HG03342 (cell line): ENCODE measurements around the gene CDK5R2.
A peak's percentile ranks its signal among the peaks of the same experiment; 100 is the strongest.
"Not testable (repeated sequence)": the region's sequence is repeated elsewhere in the genome, so short reads cannot be mapped to it uniquely, and the experiment has no call there.

ENCODE experiments used
- ATAC-seq: cut with Tn5 transposase; IDR thresholded peaks from one replicate; pipeline ENCODE4 v1.9.1; 2021; ENCODE audit warnings: mild to moderate bottlenecking, moderate library complexity; ENCODE audit not compliant: unreplicated experiment

Gene CDK5R2

DNA sequence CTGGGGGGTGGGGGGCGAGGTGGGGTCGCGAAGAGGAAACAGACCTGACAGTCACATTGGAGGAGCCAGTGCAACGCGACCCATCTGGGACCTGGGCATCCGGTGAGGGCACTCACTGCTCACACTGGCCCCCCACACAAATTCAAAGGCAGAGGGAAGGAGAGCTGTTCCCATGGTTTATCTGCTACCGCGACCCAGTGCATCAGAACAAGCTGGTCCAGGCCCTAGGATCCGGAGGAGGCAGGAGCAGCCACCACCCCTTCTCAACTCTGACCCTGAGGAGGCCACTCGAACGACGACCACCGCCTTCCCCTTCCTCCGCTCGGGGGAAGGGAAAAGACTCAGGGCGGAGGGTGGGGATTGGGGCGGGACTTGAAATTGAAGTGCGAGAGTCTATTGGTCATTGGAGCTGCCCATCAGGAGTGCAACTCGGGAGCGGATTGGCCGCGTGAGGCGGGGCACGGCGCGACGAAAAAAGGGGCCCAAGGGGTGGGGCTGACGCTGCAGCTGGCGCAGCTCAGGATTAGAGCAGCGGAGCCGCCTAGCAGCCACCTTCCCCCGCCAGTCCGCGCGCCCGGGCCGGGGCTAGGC is at the start of gene CDK5R2:
CDK5R2 (plus strand) TSS at position 526 of the 591 bp plus-strand sequence. CDS start 155 bp downstream, outside the sequence.
- peak; percentile 96 for ATAC-seq

DNA sequence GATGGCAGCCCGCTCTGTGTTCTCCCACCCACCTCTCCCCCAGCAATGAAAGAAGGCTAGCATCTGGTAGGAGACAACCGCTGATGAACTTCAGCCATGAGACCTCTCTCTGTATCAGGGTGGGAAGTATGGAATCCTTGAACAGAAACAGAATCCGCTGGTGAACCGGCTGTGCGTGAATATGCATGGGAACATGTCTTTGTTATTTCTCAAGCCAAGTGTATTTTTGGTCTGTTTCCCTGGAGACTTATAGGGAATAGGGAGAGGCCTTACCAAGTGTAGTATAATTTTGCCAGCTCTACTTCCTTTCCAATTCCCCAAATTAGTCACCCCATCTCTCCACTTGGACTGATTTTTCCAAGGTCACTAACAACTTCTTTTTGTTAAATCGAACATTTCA is 48.7 kb upstream of the CDK5R2 start:
- no peak for ATAC-seq

DNA sequence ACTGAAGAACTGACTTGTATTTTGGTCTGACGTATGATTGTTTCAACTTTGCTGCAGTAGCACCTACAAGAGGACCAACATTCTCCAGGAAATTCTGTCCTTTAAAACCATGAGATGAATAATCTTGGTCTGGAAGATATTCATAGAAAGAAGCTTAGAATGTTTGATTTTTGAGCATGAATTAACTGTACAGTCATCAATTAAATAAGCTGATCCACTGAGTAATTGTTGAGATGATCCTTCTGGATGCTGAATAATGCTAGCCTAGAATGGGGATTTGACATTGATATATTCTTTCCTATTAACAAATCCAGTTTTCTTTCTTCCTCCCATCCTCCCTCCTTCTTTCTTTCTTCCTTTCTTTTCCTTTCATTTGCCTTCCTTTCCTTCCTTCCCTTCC is 39.0 kb upstream of the CDK5R2 start:
- ATAC-seq, result no peak

DNA sequence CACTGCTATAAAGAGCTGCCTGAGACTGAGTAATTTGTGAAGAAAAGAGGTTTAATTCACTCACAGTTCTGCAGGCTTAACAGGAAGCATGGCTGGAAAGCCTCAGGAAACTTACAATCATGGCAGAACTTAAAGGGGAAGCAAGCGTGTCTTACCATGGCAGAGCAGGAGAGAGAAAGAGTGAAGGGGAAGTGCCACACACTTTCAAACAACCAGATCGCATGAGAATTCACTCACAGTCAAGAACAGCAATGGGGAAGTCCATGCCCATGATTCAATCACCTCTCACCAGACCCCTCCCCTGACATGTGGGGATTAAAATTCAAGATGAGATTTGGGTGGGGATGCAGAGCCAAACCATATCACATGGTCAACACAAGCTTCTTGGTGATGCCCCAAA is 34.7 kb upstream of the CDK5R2 start:
- ATAC-seq, result no peak

DNA sequence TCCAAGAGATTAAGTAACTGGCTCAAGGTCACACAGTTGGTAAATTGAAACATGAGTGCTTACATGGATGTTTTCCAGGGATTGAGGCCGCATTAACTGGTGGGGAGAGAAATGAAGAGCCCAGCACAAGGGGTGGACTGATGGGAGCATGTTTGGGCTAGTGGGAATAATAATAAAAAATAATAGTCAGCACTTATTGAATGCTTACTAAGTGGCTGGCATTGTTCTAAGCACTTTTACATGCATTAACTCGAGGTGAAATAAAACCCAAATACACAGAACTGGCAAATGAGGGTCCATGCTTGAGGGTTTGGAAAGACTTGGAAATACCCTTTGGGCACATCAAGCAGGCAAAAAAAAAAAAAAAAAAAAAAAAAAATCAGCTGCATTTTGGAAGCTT is 34.0 kb upstream of the CDK5R2 start:
- no peak for ATAC-seq

DNA sequence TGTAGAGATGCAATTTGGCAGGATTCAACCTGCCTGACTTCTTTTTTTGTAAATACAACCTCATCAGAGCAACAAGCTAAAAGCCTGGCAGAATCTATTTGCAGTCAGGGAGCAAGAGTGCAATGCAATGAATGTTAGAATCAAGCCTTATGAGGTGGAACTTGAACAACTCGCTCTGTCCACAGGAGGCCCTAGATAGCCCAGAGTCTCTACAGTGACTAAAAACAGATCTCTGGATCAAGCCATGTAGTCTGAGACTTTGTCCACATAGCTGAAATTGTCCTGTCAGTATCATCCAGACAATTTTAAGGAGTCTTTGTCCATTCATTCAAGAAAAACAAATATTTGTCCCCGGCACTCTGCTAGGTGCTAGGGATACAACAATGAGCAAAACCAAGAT is 32.0 kb upstream of the CDK5R2 start:
- no peak for ATAC-seq

DNA sequence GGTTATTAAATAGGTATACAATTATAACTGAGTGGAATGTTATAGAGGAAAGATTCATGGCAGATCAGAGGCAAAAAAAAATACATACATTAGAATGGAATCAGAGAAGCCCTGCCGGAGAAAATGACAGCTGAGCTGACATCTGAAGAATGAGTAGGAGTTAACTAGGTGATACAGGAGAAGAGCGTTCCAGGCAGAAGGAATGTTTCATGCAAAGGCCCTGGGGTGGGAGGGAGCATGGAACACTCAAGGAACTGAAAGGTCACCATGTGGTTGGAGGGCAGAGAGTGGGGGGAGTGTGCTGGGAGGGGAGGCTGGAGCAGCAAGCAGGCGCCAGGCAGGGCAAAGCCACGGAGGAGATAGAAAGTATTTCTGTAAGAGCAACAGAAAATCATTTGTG is 31.6 kb upstream of the CDK5R2 start:
- ATAC-seq, result no peak

DNA sequence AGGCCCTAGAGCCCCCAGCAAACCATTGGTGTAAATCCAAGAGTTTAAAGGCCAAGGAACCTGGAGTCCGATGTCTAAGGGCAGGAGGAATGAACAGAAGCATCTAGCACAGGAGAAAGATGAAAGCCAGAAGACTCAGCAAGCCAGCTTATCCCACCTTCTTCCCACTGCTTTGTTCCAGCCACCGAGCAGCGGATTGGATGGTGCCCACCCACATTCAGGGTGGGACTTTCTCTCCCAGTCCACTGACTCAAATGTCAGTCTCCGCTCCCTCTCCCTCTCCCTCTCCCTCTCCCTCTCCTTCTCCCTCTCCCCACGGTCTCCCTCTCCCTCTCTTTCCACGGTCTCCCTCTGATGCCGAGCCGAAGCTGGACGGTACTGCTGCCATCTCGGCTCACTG is 29.0 kb upstream of the CDK5R2 start:
- ATAC-seq, result not testable (repeated sequence)

DNA sequence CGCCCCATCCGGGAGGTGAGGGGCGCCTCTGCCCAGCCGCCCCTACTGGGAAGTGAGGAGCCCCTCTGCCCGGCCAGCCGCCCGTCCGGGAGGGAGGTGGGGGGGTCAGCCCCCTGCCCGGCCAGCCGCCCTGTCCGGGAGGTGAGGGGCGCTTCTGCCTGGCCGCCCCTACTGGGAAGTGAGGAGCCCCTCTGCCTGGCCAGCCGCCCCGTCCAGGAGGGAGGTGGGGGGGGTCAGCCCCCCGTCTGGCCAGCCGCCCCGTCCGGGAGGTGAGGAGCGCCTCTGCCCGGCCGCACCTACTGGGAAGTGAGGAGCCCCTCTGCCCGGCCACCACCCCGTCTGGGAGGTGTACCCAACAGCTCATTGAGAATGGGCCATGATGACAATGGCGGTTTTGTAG is 27.7 kb upstream of the CDK5R2 start:
- ATAC-seq, result not testable (repeated sequence)

DNA sequence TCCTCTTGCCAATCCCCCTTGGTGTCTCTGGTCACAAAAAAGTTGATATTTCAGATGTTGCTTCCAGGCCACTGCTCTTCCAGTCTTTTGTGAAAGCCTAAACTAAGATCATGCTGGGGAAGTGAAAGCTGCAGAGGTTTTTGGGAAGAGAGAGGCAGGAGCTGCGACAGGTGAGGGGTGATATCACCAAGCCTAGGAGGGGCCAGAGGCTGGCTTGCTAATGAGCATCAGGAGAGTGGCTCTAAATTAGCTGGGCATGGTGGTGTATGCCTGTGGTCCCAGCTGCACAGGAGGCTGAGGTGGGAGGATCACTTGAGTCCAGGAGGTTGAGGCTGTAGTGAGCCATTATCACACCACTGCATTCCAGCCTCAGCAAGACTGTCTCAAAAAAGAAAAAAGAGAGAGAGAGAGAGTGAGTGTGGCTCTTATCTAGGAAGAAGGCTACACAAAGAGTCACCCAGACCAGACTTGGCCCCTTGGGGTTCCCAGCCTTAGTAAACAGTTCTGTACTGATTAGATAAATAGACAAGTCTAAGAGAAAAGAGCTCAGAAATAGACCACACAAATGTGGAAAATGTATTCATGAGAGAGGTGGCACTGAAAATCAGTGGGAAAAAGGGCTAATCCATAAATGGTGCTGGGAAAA is 14.6 kb upstream of the CDK5R2 start:
- ATAC-seq, result no peak

DNA sequence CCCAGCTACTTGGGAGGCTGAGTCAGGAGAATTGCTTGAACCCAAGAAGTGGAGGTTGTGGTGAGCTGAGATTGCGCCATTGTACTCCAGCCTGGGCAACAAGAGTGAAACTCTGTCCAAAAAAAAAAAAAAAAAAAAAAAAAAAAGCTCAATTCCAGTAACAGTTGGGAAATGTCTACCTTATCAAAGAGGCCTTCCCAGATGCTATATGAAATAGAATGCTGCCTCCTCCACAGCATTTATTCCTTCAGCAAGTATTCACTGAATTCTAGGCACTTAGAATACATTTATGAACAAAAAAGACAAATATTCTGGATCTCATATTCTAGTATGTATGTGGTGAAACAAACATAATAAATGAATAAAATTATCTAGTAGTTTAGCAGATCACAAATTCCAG is 12.8 kb upstream of the CDK5R2 start:
- ATAC-seq, result no peak

DNA sequence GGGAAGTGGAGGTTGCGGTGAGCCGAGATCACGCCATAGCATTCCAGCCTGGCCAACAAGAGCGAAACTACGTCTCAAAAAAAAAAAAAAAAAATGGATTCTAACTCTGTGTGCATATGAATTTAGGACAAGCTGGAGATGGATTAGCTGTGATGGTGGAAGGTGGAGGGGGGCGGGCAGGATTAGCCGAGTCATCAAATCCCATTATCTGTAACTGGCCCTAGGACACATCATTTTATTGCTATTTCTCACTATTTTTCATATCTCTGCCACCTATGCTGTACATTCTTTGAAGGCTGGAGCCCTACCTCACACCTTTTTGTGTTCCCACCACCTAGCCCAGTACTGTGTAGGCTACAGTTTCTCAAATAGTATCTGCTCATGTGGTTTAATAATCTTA is 7.3 kb upstream of the CDK5R2 start:
- ATAC-seq, result no peak

DNA sequence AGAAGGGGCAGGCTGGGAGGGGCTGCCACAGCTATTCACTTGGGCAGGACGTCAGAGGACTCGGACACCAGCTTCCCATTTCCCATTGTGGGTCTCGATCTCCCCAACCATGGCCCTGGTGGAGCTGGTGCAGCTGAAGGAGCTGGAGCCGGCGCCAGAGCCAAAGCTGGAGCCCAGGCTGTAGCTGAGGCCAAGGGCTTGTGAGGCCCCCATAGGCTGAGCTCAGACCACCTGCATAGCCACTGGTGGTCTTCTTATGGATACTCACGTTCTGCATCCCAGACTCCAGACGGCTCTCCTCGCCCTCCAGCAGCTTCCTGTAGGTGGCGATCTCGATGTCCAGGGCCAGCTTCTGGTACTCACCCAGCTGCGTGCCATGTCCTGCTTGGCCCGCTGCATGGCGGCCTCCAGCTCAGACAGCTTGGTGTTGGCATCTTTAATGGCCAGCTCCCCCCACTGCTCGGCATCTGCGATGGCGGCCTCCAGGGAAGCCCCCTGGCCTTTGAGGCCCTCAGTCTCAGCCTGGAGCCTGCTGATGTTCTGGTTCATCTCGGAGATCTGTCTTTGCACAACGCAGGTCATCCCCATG is 6.0 kb upstream of the CDK5R2 start:
- no peak for ATAC-seq

DNA sequence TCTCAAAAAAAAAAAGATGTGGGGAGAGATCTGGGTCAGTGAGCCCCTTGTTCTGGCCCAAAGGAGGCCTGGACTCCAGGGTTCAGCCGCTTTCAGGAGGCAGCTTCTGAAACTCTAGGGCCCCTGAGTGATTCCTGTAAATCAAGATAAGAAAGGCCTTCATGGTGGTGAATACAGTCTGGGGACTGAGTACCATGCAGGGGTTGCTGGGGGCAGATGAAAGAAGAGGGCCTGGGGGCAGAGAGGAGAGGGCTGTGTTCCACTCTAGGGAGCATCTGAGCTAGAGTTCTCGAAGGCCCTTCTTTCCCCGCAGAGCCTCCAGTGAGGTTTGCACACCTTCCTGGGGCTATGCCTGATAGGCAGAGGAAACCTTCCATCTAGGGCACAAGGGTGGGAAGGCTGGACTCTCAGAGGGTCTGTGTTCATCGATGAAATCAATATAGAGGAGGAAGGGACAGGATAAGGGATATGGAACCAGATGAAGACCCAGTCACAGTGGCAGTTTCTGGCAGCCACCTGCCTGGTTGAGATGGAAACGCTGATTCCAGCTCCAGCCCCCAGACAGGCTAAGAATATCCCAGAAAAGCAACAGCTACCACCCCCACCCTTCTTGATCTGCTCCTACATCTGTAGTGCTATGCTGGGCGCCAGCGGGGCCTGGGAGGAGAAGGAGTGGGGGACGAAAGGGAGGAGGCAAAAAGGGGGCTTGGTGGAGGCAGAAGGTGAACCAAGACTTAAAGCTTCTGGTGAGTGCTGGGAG is 4.7 kb upstream of the CDK5R2 start:
- no peak for ATAC-seq

DNA sequence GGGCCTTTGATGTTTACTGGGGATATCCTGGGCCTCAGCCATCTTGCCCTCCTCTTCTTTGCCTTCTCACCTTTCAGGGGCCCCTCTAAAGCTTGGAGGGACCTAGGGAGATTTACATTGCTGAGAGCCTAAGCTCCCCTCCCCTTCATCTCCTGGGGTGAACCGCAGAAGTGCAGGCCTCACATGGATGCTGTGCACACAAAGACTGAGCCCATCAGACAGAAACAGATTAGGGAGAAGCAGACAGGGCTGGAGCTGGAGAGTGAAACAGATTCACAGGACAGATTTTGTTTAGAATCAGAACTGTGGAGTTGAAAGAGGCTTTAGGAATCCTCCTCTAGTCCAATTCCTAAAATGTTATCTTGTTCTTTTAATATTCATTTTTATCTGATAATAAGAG is 3.4 kb upstream of the CDK5R2 start:
- no peak for ATAC-seq

DNA sequence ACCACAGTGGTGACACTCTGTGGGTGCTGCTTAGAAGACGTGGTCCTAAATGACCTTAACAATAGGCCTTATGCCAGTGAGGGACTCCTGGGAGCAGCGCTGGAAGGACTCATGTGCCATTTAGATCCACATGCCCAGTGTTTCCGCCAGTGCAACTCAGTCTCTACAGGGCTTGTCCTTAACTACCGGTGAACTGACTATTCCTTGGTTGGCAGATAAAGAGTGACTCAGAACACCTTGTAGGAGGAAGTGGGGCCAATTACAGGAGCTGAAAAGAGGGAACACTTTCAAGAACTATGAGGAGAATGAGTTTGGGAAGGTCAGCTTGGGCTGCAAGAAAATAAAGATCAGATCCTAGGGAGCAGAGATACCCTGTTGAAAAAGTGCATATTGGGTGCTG is 1.8 kb upstream of the CDK5R2 start:
- ATAC-seq, result no peak

DNA sequence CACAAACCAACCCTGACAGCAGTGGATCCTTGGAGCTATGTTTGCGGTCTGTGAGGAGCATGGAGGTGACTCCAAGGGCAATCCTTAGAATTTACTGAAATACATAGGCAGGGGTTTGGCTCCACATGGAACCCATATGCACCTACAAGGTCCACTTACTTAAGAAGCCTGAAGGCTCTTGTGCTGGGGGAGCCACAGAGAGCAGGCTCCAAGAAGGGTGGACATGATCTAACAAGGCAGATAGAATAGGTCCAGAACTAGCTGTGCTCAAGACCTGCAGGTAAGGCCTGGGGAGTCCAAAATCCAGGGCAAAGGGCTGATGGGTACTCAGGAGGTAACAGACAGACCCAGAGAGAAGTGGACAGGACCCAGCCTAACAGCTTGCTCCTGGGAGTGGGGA is 1.2 kb upstream of the CDK5R2 start:
- no peak for ATAC-seq

DNA sequence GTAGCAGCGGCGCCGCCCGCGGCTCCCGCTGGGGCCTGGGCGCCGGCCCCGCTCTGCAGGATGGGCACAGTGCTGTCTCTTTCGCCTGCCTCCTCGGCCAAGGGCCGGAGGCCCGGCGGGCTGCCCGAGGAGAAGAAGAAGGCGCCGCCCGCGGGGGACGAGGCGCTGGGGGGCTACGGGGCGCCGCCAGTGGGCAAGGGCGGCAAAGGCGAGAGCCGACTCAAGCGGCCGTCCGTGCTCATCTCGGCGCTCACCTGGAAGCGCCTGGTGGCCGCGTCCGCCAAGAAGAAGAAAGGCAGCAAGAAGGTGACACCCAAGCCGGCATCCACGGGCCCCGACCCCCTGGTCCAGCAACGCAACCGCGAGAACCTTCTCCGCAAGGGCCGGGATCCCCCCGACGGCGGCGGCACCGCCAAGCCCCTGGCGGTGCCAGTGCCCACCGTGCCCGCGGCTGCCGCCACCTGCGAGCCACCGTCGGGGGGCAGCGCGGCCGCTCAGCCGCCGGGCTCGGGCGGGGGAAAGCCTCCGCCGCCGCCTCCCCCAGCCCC is 369 bp downstream of the CDK5R2 start:
- no peak for ATAC-seq

DNA sequence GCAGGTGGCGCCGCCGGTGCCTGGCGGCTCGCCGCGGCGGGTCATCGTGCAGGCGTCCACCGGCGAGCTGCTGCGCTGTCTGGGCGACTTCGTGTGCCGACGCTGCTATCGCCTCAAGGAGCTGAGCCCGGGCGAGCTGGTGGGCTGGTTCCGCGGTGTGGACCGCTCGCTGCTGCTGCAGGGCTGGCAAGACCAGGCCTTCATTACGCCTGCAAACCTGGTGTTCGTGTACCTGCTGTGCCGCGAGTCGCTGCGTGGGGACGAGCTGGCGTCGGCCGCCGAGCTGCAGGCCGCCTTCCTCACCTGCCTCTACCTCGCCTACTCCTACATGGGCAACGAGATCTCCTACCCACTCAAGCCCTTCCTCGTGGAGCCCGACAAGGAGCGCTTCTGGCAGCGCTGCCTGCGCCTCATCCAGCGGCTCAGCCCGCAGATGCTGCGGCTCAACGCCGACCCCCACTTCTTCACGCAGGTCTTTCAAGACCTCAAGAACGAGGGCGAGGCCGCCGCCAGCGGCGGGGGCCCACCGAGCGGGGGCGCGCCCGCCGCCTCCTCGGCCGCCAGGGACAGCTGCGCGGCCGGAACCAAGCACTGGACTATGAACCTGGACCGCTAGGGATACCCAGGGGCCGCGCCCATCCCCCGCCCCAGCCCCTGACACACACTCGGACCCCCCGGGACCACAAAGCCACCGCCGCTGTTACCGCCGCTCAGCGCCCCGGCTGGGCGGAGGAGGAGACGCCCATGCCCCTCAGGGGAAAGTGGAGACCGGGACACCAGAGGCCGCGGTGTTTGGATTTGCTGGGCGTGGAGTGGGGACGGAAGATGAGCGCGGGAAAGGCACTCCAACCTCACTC is 1.1 kb downstream of the CDK5R2 start:
- no peak for ATAC-seq

DNA sequence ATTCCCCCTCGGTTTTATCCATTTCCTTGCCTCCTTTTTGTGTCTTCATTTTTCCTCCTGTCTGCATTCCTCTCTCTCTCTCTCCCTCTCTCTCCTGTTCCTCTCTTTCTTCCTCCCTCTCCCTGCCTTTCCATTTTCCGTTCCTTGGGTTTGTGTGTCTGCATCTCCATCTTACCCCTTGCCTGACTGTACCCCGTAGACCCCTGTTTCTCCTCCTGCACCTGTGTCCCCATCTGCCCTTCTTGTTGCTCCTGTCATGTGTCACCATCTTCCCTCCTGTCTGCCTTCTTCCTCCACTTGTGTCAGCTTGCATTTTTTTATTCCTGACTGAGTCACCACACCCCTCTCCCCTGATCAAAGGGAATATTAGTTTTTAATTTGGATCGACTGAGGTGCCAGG is 1.8 kb downstream of the CDK5R2 start:
- ATAC-seq, result no peak
